Gastrocnemius medialis (tissue), 4 donors: Measurements from ENCODE around the gene RIN3. TPM values are rescaled to one million over a fixed set of nuclear protein-coding genes. Genes with fewer than 3 reads are reported as not detected.

Experiments used
- ATAC-seq, 2 donors: fragments of 150-250 bp; one replicate each; pipeline ENCODE4 v1.9.1; 2016
- DNase-seq, 2 donors: peaks; one replicate each; pipeline ENCODE4 v3.0.0-alpha.2; 2019
- H3K27ac ChIP-seq, 4 donors: fragments of 200-600 bp; sonication (generic); 1 replicate in 1 of 4; 2 replicates in 3 of 4; pipeline ENCODE4 v1.5.1; 2016 to 2018; ENCODE audit warnings: mild to moderate bottlenecking in 2 of 4, moderate library complexity in 1 of 4
- H3K27me3 ChIP-seq, 3 donors: fragments of 200-600 bp; sonication (generic) in 2 of 3; 1 replicate in 1 of 3; 2 replicates in 2 of 3; pipeline versions ENCODE4 v1.5.1 to v1.6.0; 2016 to 2019; ENCODE audit warnings: mild to moderate bottlenecking in 1 of 3, moderate library complexity in 1 of 3
- H3K36me3 ChIP-seq, 2 donors: fragments of 200-600 bp; sonication (generic) in 1 of 2; one replicate each; pipeline ENCODE4 v1.5.1; 2017 to 2018
- H3K4me1 ChIP-seq, 2 donors: fragments of 200-600 bp; sonication (generic) in 1 of 2; one replicate each; pipeline ENCODE4 v1.5.1; 2016 to 2017; ENCODE audit warnings: mild to moderate bottlenecking in 2 of 2
- H3K4me3 ChIP-seq, 4 donors: fragments of 200-600 bp; sonication (generic) in 3 of 4; 1 replicate in 1 of 4; 2 replicates in 3 of 4; pipeline ENCODE4 v1.5.1; 2016 to 2019; ENCODE audit warnings: mild to moderate bottlenecking in 2 of 4
- H3K9me3 ChIP-seq, 3 donors: fragments of 200-600 bp; sonication (generic) in 2 of 3; 1 replicate in 1 of 3; 2 replicates in 2 of 3; pipeline ENCODE4 v1.5.1; 2016 to 2019
- POLR2A ChIP-seq, 2 donors: fragments of 450-650 bp; IDR thresholded peaks; one replicate each; pipeline ENCODE4 v1.6.1; 2017; ENCODE audit warnings: antibody characterized with exemption in 2 of 2, mild to moderate bottlenecking in 2 of 2, moderate library complexity in 2 of 2
- in situ Hi-C, 4 donors: fragments of 200-750 bp; cut with MboI; loops; one replicate each; pipeline versions ENCODE4 v1.15.0 to v1.8.0; 2017; ENCODE audit warnings: low sequenced_read_pairs in 4 of 4
- intact Hi-C: fragments of 100-400 bp; cut with DNase I; formaldehyde crosslinking; loops from one replicate; pipeline ENCODE4 v1.15.1; 2023; ENCODE audit warnings: low total_unique reads
- total RNA-seq, 4 donors: library from RNA; depleted of rRNA; stranded (reverse); fragments of >200 nt; gene quantifications; one replicate each; pipeline versions ENCODE4 v1.1.0 to v1.2.3, GENCODE V29; 2016
- TF ChIP-seq, protein P1 (sequence below), 5 experiments: fragments of 450-650 bp in 3 of 5; fragments of 200-600 bp in 2 of 5; sonication (generic) in 2 of 5; IDR thresholded peaks in 4 of 5; conservative IDR thresholded peaks in 1 of 5; 1 replicate in 4 of 5; 2 replicates in 1 of 5; pipeline ENCODE4 v1.5.1; 2016 to 2019; ENCODE audit warnings: antibody characterized with exemption in 5 of 5, mild to moderate bottlenecking in 3 of 5, moderate library complexity in 3 of 5

RIN3 gene
- total RNA-seq, 4 donors from 2014 or later, result 2.1 to 3.7 (median 2.6) TPM

DNA sequence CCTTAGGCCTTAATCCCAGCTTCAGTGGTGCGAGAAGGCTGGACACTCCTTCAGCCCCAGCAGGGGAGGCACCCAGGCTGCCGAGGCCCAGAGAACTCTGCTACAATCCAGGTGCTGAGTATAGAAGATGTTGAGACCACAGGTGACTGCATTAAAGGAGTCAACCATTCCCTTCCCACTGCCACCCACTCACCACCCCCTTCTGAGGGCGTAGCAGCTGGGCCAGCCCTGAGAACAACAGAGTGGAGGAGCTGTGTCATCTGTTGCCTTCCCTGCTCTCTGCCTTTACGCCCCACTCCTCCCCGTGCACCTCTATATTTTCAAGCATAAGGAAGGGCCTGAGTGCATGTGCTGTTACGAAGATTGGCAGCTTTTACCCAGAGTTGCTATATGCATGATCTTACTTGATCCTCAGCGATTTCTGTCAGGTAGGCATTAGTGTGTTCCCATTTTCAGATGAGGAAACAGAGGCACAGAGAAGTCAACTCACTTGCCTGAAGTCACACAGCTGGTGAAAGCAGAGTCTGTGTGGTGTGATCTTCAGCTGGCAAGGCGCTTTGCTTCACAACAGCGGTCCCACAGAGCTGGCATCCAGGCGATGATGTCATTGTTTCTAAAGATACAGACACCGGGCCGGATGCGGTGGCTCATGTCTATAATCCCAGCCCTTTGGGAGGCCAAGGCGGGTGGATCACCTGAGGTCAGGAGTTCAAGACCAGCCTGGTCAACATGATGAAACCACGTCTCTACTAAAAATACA is 46.7 kb downstream of the RIN3 start:
- intact Hi-C loops (no loop called here), in situ Hi-C loops (no loop called here)
- Histone ChIP-seq H3K36me3 (no peaks in the 10 kb centered on the region), H3K4me3 (no peak overlapping the region), H3K4me1 (peaks cover 0 to 3% of the 10 kb centered on the region in 2 donors), H3K27ac (no peak overlapping the region), H3K27me3 (no peaks in the 10 kb centered on the region), H3K9me3 (no peaks in the 10 kb centered on the region)
- ATAC-seq, result no peak
- no peak for DNase-seq
- TF ChIP-seq, protein P1, sequence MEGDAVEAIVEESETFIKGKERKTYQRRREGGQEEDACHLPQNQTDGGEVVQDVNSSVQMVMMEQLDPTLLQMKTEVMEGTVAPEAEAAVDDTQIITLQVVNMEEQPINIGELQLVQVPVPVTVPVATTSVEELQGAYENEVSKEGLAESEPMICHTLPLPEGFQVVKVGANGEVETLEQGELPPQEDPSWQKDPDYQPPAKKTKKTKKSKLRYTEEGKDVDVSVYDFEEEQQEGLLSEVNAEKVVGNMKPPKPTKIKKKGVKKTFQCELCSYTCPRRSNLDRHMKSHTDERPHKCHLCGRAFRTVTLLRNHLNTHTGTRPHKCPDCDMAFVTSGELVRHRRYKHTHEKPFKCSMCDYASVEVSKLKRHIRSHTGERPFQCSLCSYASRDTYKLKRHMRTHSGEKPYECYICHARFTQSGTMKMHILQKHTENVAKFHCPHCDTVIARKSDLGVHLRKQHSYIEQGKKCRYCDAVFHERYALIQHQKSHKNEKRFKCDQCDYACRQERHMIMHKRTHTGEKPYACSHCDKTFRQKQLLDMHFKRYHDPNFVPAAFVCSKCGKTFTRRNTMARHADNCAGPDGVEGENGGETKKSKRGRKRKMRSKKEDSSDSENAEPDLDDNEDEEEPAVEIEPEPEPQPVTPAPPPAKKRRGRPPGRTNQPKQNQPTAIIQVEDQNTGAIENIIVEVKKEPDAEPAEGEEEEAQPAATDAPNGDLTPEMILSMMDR (IDR thresholded peaks at IDR 0.05 in 4 of 5, conservative IDR thresholded peaks at IDR 0.05 in 1 of 5), result no peak
- TF ChIP-seq POLR2A (IDR thresholded peaks at IDR 0.05), result no peak

DNA sequence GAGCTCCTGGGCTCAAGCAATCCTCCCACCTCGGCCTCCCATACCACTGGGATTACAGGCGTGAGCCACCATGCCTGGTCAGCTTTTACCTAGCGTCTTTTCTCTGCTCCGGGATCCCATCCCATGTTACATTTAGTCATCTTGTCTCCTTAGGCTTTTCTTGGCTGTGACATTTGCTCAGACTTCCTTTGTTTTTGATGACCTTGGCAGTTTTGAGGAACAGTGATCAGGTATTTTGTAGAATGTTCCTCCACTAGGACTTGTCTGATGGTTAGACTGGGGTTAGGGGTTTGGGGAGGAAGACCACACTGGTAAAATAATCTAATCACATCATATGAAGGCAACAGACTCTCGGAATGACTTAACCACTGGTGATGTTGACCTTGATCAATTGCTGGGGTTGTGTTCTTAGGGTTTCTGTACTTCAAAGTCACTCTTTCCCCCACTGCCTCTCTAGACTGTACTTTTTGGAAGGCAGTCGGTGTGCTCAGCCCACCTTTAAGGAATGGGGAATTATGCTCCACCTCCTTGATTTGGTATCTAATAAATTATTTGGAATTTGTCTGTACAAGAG is 48.4 kb downstream of the RIN3 start:
- in situ Hi-C loops, result no loop called here
- intact Hi-C loops, result no loop called here
- H3K27ac ChIP-seq, result no peak overlapping the region
- TF ChIP-seq, protein P1 (IDR thresholded peaks at IDR 0.05 in 4 of 5, conservative IDR thresholded peaks at IDR 0.05 in 1 of 5), result no peak
- no peak for TF ChIP-seq POLR2A (IDR thresholded peaks at IDR 0.05)
- no peaks in the 10 kb centered on the region for H3K27me3 ChIP-seq
- H3K4me1 ChIP-seq, result peaks cover 0 to 3% of the 10 kb centered on the region in 2 donors
- no peaks in the 10 kb centered on the region for H3K9me3 ChIP-seq
- ATAC-seq (no peak), DNase-seq (no peak)
- no peak overlapping the region for H3K4me3 ChIP-seq
- H3K36me3 ChIP-seq, result no peaks in the 10 kb centered on the region

DNA sequence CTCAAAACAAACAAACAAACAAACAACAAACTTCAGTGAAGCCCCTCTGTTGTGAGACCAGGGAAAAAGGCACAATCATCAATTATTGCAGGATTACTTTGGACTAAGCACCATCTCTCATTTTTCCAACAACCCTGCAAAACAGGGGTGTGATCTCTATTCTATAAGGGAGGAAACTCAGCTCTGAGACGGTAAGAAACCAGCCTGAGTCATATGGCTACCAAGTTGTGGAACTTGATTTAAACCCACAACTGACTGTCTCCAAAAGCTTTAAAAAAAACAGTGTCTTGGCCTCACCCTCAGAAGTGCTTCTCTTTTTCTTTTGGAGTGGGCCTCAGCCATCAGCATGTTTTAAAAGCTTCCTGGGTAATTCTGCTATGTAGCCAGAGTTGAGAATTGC is 49.8 kb downstream of the RIN3 start:
- Histone ChIP-seq H3K4me1 (peaks cover 0 to 3% of the 10 kb centered on the region in 2 donors), H3K4me3 (no peak overlapping the region), H3K9me3 (no peaks in the 10 kb centered on the region), H3K27me3 (no peaks in the 10 kb centered on the region), H3K27ac (no peak overlapping the region), H3K36me3 (no peaks in the 10 kb centered on the region)
- ATAC-seq (peak in 1 of 2 donors; percentile 21), DNase-seq (no peak)
- TF ChIP-seq, protein P1 (IDR thresholded peaks at IDR 0.05 in 4 of 5, conservative IDR thresholded peaks at IDR 0.05 in 1 of 5), result no peak
- no peak for TF ChIP-seq POLR2A (IDR thresholded peaks at IDR 0.05)
- in situ Hi-C loops (no loop called here), intact Hi-C loops (no loop called here)

DNA sequence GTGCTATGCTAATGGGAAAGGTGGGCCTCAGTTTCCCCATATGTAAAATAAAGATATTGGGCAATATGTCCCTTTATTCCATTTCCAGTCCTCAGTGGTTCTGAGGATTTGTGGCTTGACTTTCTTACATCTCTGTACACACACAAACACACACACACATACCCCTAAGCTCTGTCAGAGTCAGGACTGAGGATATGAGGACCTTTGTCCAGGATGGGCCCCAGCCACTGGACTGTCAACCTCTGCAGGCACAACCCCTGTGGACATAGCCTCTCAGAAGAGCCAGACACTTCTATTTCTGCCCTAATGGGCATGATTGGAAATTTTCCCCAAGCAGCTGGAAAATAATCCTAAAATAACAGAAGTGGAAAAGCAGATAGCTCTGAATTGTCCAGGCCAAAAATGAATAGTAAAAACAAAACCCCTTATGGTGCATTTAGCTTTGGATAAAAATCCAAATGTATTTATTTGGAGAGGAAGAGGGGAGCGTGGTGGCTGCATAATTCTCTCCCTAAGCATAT is 50.2 kb downstream of the RIN3 start:
- Histone ChIP-seq H3K27ac (no peak overlapping the region), H3K27me3 (no peaks in the 10 kb centered on the region), H3K4me1 (peaks cover 0 to 3% of the 10 kb centered on the region in 2 donors), H3K36me3 (no peaks in the 10 kb centered on the region), H3K9me3 (no peaks in the 10 kb centered on the region), H3K4me3 (no peak overlapping the region)
- intact Hi-C loops (no loop called here), in situ Hi-C loops (no loop called here)
- no peak for ATAC-seq
- TF ChIP-seq POLR2A (IDR thresholded peaks at IDR 0.05), result no peak
- TF ChIP-seq, protein P1 (IDR thresholded peaks at IDR 0.05 in 4 of 5, conservative IDR thresholded peaks at IDR 0.05 in 1 of 5), result no peak
- DNase-seq, result no peak
